ENCODE data around the gene PPARA. TPM values are rescaled to one million over a fixed set of nuclear protein-coding genes. Genes with fewer than 3 reads are reported as not detected.

PPARA gene
- total and polyA plus RNA-seq, 2 experiments from 2014 or later = 4.7 to 12.6 TPM

GRCh38 chr22:46112405-46112804 lies 37.9 kb upstream of the PPARA start (continued):
- no peak for TF ChIP-seq ZNF462 (CRISPR knock-in tag; IDR thresholded peaks at IDR 0.05)
- no peak for TF ChIP-seq ZNF114 (CRISPR knock-in tag; IDR thresholded peaks at IDR 0.05)
- no peak for TF ChIP-seq CTCF (conservative IDR thresholded peaks at IDR 0.05; ENCODE audit: low read depth in 2 of 2)
- no peak for TF ChIP-seq CREB1 (CRISPR knock-in tag; IDR thresholded peaks at IDR 0.05; ENCODE audit: low read depth)

GRCh38 chr22:46113110-46113909 lies 37.0 kb upstream of the PPARA start:
- Mint-ChIP-seq H3K9me3 (no peaks in the 10 kb centered on the region), H3K4me3 (no peak overlapping the region), H3K27me3 (ENCODE audit: insufficient read depth, low read depth, poor library complexity) (peaks cover 5% of the 10 kb centered on the region), H3K27ac (no peak overlapping the region), H3K36me3 (ENCODE audit: low read depth) (no peaks in the 10 kb centered on the region), H3K4me1 (peaks cover 3% of the 10 kb centered on the region)
- Histone ChIP-seq H3K27ac (ENCODE audit: low read depth) (no peak overlapping the region), H3K27me3 (ENCODE audit: insufficient read depth) (no peaks in the 10 kb centered on the region), H3K4me2 (no peak overlapping the region), H3F3A (replicated peaks; ENCODE audit: low read depth) (no peaks in the 10 kb centered on the region), H4K20me1 (replicated peaks; ENCODE audit: insufficient read depth) (no peaks in the 10 kb centered on the region), H3K36me3 (ENCODE audit: insufficient read depth) (no peaks in the 10 kb centered on the region), H3K4me1 (ENCODE audit: insufficient read depth) (no peaks in the 10 kb centered on the region), H3K9me2 (ENCODE audit: insufficient read depth) (no peaks in the 10 kb centered on the region), H3K4me3 (no peak overlapping the region), H2AFZ (no peak overlapping the region), H3K79me2 (replicated peaks; ENCODE audit: insufficient read depth) (no peaks in the 10 kb centered on the region)
- no peak for DNase-seq (ENCODE audit: low spot score)
- ATAC-seq = no peak
- TF ChIP-seq CREB1 (CRISPR knock-in tag; IDR thresholded peaks at IDR 0.05; ENCODE audit: low read depth) (no peak), NANOG (IDR thresholded peaks at IDR 0.05; ENCODE audit: borderline replicate concordance) (no peak), ZNF462 (CRISPR knock-in tag; IDR thresholded peaks at IDR 0.05) (no peak), STAT1 (IDR thresholded peaks at IDR 0.05; ENCODE audit: unreplicated experiment) (no peak)

All from GM23338 (cell line).